Measurements from ENCODE around the gene MAGI2.

MAGI2 gene

DNA sequence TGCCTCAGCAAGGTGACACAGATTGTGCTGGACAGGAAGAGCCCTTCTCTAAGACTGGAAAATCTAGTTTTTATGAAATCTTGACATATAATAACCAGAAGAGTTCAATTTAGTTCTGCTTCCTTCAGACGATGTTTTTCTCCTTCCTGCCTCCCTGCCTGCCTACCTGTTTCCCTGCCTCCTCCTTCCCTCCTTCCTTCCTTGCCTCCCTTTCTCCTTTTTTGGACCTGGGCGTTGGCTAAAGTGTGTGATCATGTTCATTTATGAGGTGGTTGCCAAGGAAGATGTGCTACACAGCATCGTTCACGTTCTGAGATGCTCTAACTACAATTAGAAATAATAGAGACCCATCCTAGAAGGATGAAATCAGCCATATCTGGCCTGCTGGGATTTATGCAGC lies 1430.3 kb downstream of the MAGI2 start:
- H3K79me2 ChIP-seq (ENCODE audit: insufficient read depth, low read length): no peaks in the 10 kb centered on the region
- no peak overlapping the region for H3K27ac ChIP-seq (ENCODE audit: low read length)
- H3K27me3 ChIP-seq (ENCODE audit: insufficient read depth, low read length, poor library complexity): peaks cover 28% of the 10 kb centered on the region
- DNase-seq (no peak), ATAC-seq (ENCODE audit: insufficient read depth, low read depth) (no peak)
- no peaks in the 10 kb centered on the region for H4K20me1 ChIP-seq (ENCODE audit: insufficient read depth, low read length)
- H3K36me3 ChIP-seq (ENCODE audit: insufficient read depth, low read length): no peaks in the 10 kb centered on the region
- H3K4me3 ChIP-seq (ENCODE audit: low read depth in 1 of 2, low read length in 2 of 2): no peak overlapping the region
- no peak overlapping the region for H2AFZ ChIP-seq (ENCODE audit: low read depth, low read length)
- no peak overlapping the region for H3K4me2 ChIP-seq (ENCODE audit: insufficient read depth, low read length)
- peaks cover 2% of the 10 kb centered on the region; the same call in 1 of the 2 replicates for H3K4me1 ChIP-seq (ENCODE audit: insufficient read depth, low read length)
- H3K9ac ChIP-seq (ENCODE audit: low read depth, low read length): no peak overlapping the region
- no peaks in the 10 kb centered on the region for H3K9me3 ChIP-seq (ENCODE audit: insufficient read depth, low read length, severe bottlenecking)
- no peak for TF ChIP-seq EZH2 (IDR thresholded peaks at IDR 0.05; ENCODE audit: borderline replicate concordance, low read depth, low read length, severe bottlenecking)
- TF ChIP-seq CTCF (IDR thresholded peaks at IDR 0.05; ENCODE audit: borderline replicate concordance, extremely low read depth, low read length, poor library complexity, severe bottlenecking): no peak

DNA sequence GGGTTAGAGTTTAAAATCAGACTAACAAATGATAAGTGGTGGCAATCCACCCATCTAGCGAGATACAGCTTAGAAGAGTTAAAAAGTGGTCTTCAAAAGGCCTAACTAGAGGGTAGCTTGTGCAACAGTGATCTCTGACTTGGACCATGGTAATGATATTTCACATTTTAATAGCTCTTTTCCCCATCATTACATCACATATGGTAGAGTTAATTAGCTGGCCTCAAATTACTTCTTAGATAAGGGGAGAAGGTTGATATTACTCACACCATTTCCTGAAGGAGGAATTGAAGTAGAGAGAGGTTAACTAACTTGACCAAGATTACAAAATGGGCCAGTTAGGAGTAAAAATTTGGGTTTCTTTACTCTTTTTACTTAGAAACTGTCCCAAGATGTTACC lies 1431.3 kb downstream of the MAGI2 start:
- H3K27ac ChIP-seq (ENCODE audit: low read length): no peak overlapping the region
- H3K36me3 ChIP-seq (ENCODE audit: insufficient read depth, low read length): no peaks in the 10 kb centered on the region
- H3K27me3 ChIP-seq (ENCODE audit: insufficient read depth, low read length, poor library complexity): peaks cover 28% of the 10 kb centered on the region
- ATAC-seq (ENCODE audit: insufficient read depth, low read depth) (no peak), DNase-seq (no peak)
- H3K4me2 ChIP-seq (ENCODE audit: insufficient read depth, low read length): no peak overlapping the region
- no peaks in the 10 kb centered on the region for H4K20me1 ChIP-seq (ENCODE audit: insufficient read depth, low read length)
- H3K79me2 ChIP-seq (ENCODE audit: insufficient read depth, low read length): no peaks in the 10 kb centered on the region
- H3K4me1 ChIP-seq (ENCODE audit: insufficient read depth, low read length): peaks cover 2% of the 10 kb centered on the region; the same call in 1 of the 2 replicates
- no peak overlapping the region for H3K9ac ChIP-seq (ENCODE audit: low read depth, low read length)
- no peak overlapping the region for H3K4me3 ChIP-seq (ENCODE audit: low read depth in 1 of 2, low read length in 2 of 2)
- no peaks in the 10 kb centered on the region for H3K9me3 ChIP-seq (ENCODE audit: insufficient read depth, low read length, severe bottlenecking)
- TF ChIP-seq CTCF (IDR thresholded peaks at IDR 0.05; ENCODE audit: borderline replicate concordance, extremely low read depth, low read length, poor library complexity, severe bottlenecking) (no peak), EZH2 (IDR thresholded peaks at IDR 0.05; ENCODE audit: borderline replicate concordance, low read depth, low read length, severe bottlenecking) (no peak)
- no peak overlapping the region for H2AFZ ChIP-seq (ENCODE audit: low read depth, low read length)

DNA sequence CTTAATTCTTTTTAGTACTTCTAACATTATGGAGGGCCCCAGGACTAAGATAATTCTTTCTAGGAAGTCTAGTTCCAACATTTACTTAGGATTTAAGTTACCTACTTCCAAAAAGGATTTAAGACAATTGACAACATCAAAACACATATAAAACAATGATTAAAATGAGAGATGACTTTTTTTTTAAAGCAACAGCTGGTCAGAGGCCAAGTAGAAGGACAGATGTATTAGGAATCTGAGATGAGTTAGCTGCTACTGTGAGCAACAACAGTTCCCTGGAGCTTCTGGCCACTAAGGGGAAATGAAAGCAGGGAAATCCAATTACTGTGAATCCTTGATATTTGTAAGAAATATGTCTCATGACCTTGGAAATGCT lies 1432.6 kb downstream of the MAGI2 start:
- Histone ChIP-seq H3K4me1 (ENCODE audit: insufficient read depth, low read length) (peaks cover 2% of the 10 kb centered on the region; the same call in 1 of the 2 replicates), H2AFZ (ENCODE audit: low read depth, low read length) (no peak overlapping the region), H3K9me3 (ENCODE audit: insufficient read depth, low read length, severe bottlenecking) (no peaks in the 10 kb centered on the region), H3K27ac (ENCODE audit: low read length) (no peak overlapping the region), H3K79me2 (ENCODE audit: insufficient read depth, low read length) (no peaks in the 10 kb centered on the region), H3K36me3 (ENCODE audit: insufficient read depth, low read length) (no peaks in the 10 kb centered on the region), H4K20me1 (ENCODE audit: insufficient read depth, low read length) (no peaks in the 10 kb centered on the region), H3K27me3 (ENCODE audit: insufficient read depth, low read length, poor library complexity) (peaks cover 28% of the 10 kb centered on the region), H3K9ac (ENCODE audit: low read depth, low read length) (no peak overlapping the region), H3K4me3 (ENCODE audit: low read depth in 1 of 2, low read length in 2 of 2) (no peak overlapping the region), H3K4me2 (ENCODE audit: insufficient read depth, low read length) (no peak overlapping the region)
- ATAC-seq (ENCODE audit: insufficient read depth, low read depth) (no peak), DNase-seq (no peak)
- TF ChIP-seq CTCF (IDR thresholded peaks at IDR 0.05; ENCODE audit: borderline replicate concordance, extremely low read depth, low read length, poor library complexity, severe bottlenecking) (no peak), EZH2 (IDR thresholded peaks at IDR 0.05; ENCODE audit: borderline replicate concordance, low read depth, low read length, severe bottlenecking) (no peak)

Measured in DND-41 (cell line).